GM21825 (cell line): ENCODE results near the gene NUDCD3.
"Not testable (repeated sequence)": the region's sequence is repeated elsewhere in the genome, so short reads cannot be mapped to it uniquely, and the experiment has no call there.

Experiments
- ATAC-seq: cut with Tn5 transposase; IDR thresholded peaks from one replicate; pipeline ENCODE4 v1.9.1; 2021; ENCODE audit warnings: mild to moderate bottlenecking, moderate library complexity; ENCODE audit not compliant: unreplicated experiment

The NUDCD3 gene

DNA sequence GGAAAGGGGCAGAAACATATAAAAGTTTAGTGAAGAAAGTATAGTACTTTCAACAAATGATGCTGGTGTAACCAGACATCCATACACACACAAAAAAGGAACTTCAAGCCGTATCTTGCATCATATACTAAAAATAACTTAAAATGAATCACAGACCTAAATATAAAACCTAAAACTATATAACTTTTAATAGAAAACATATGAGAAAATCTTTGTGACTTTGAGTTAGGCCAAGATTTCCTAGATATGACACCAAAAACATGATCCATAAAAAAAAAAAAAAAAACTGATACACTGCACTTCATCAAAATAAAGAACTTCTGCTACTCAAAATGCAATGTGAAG, 40.9 kb downstream of the NUDCD3 start:
- ATAC-seq, result no peak

- ATAC-seq, result no peak
These were observed 41.4 kb downstream of the NUDCD3 start for GRCh38 chr7:44448922-44449583.

GRCh38 chr7:44447874-44448425, 42.5 kb downstream of the NUDCD3 start:
- no peak for ATAC-seq

DNA sequence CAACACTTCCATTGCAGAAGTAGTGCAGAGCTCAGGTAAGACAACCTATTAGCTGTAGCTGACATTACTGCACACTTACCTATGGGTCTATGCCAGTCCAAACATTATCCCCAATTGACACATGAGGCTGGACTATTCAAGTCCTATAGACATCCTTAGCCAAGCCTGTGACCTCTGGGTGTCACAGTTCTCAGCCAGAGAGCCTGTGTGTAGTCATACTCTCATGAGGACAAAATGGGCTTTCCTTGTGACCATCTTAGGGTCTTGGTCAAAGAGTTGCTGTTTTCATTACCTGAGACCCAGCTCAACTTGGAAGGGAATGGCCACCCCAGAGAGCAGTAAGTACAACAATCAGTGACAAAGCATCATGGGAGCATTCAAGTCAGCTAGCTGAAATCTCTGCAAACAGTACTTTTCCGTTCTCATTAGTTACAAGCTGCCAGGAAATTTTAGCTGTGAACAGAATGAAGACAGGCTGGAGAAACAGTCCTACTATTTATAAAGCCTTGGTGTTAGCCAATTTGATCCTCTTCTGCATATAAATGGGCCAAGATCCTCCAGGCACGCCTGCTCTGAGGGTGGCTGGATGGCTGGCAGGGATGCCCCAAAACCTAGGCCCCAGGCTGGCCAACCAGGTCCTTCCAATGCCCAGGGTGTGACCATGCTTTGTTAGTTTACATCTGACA, 44.3 kb downstream of the NUDCD3 start:
- no peak for ATAC-seq

DNA sequence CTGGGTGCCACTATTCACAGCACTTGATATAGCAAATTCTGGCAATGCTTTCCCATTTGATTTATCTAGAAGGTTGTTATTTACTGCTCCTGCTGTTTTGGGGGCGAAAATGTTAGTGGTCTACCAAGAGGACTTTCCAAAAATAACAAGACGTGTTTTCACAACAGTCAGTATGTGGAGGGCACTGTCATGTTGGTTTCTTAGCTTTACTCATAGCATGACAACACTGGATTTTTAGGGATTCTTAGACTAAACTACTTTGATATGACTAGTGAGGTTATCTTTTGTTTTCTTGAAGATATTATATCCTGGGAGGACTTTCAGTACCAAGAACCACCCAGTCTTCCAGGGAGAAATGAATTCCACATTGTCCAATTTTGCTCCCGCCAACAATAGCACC, 49.4 kb downstream of the NUDCD3 start:
- no peak for ATAC-seq

DNA sequence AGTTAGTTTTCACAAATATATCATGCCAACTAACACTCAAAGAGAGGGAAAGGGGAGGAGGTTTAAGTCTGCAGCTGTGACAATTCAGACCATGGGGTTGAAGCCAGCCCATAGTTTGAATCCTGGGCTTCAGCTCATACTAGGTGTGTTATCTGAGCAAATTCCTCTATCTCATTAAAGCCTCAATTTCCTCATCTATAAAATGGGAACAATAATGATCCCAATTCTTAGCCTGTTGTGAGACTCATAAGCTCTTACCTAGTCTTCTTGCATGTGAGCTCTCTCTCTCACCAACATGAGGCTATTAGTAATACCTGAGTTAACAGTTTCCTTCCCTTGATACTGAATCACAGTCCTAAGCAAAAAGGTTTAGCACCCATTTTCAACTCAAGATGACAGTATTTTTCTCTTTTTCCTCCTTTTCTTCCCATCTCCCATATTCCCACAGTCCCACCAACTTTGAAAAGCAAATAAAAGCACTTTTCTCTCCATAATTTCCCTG, 49.8 kb downstream of the NUDCD3 start:
- ATAC-seq, result no peak

DNA sequence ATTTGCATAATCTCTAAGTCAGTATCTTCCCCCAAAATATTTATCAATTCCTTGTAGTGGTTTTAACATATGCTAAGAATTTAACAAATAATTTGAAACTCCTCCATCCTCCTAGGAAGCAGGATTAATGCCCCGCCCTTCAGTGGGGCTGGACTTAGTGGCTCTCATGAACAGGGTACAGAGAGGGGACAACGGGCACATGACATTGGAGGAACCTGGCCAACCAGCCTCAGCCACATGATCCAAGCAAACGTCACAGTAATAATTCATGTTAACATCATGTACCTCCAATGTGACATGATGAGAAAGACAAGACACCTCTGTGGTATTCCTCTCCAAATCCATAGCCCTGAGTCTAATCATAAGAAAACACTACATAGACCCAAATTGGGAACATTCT, 50.5 kb downstream of the NUDCD3 start:
- ATAC-seq, result no peak

DNA sequence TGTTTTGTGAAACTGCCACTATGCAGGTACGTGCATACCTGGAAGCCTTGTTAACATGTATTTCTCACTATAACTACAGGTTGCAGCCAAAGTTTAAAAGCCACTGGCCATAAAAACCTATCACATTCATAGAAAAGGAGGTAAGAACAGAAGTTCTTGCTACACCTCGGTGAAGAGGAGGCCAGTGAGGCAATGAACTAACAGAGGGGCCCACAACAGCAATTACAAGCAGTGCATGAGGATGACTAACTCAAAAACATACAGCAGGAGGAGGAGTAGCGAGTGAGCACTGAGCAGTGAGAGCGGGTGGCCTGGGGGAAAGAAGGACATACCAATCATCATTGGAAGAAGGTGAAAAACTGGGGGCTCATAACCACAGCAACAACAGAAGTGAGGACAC, 51.6 kb downstream of the NUDCD3 start:
- no peak for ATAC-seq

DNA sequence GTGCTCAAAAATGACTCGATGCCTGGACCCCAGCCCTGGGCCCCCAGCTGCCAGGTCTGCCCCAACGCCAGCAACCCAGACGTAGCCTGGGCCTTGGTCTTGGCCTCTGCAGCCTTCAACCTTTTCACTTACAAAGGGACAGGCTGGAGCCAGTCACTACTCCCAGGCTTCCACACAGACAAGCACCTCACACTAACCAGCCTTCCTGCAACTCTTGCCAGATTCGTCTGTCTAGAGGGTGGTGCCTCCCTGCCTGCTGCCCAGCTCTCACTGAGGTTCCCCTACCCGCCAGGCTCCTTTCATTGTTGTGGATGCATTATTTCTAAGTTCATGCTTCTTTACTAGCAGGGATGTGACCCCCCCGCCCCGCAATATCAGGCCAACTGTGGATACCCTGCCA, 56.3 kb downstream of the NUDCD3 start:
- ATAC-seq, result no peak

- no peak for ATAC-seq
These were observed 57.0 kb downstream of the NUDCD3 start for GRCh38 chr7:44433255-44434022.

DNA sequence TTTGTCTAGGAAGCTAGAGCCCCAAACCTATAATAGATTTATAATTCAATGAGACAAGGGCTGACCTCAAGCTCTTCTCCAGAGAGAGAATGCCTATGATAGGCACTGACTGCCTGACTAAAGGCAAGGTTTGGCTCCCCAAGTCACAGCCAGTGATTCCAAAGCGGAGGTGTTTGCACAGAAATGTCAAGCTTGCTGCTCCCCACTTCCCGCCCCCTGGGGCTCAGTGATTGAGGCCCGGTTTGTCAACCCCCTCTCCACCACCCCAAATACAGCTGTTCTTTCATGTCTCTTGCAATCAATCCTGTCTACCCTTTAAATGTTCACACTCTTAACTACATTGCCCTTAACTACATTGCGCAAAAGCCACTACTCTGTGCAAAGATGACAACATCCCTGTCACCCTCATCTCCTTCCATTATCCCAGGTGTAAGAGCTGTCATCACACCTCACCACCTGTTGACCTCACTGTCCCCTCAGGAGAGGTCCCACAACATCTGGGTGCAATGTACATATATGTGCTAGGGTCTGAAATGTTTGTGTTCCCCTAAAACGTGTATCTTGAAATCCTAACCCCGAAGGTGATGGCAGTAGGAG, 58.0 kb downstream of the NUDCD3 start:
- ATAC-seq, result no peak

DNA sequence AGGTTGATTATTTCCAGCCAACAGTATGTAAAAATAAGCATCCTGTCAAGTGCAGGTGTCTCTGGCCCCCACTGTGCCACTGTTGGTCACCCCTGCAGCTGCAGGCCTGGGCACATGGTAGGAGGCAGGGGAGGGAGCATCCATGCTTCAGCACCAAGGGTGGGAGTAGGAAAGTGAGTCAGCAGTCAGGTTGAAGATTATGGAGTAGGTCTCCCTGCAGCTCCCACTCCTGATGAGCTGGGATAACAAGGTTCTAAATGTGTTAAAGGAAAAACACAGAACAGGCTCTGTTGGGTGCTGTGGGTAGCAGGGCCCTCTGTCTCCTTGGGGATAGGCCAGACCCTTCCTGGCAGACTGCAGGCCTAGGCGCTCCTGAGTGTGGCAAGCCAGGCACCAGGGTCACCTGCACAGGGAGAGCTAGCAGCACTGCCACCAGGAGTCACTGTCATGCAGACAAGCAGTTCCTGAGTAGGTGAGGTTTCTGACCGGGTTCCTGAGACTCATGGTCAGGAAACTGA, 59.3 kb downstream of the NUDCD3 start:
- peak; percentile 63 for ATAC-seq

- no peak for ATAC-seq
These were observed 60.4 kb downstream of the NUDCD3 start for GRCh38 chr7:44430054-44430453.

GRCh38 chr7:44424762-44425161, 65.7 kb downstream of the NUDCD3 start:
- ATAC-seq, result not testable (repeated sequence)

DNA sequence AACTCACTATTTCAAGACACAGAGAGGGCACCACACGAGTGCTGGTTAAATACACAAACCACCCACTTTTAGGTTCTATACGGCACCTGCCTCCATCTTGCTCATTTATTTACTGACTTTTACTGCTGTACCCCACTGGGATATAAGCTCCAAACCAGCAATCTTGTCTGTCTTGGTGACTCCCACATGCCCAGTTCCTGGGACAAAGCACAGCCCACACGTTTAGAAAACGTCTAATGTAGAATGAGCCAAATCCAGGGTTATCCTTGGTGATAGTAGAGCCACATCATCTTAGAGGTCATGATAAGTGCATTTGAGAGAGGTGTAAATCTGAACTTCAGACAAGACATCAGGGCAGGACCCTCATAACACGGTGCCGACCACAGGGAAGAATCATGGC, 73.5 kb downstream of the NUDCD3 start:
- no peak for ATAC-seq

DNA sequence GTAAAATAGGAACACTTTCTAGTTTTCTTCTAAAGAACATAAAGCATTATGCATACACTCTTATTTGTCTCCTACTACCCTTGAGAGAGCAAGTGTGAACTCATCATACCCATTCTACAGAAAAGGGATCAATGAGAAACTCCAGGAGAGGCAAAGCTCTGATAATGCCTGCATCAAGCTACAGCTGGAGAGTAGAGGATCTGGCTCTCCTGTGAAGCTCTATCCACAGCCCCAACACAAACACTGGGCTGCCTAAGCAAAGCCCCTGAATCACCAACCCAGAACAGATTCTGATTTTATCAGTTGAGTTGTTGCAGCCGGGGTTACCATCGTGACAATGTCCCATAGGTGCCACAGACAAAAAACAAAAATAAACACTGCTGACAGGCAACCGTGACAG, 74.9 kb downstream of the NUDCD3 start:
- ATAC-seq, result no peak

DNA sequence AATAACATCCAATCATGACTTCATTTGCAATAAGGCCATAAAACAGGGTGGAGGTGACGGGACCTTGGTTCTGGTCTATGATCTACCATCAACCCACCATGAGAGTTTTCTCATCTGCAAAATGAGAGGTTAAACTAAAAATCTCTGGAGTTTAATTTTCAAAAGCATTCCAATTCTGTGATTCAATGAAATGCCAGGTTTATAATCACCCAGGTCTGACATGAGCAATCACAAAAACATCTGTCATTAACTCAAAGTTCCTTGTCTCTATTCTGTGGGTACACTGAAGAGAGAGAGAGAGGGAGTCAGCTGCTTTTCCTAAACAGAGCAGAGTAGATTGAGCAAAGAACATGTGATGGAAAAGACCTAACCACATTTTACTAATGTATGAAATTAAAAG, 75.4 kb downstream of the NUDCD3 start:
- ATAC-seq, result no peak

GRCh38 chr7:44411306-44411705, 79.2 kb downstream of the NUDCD3 start:
- ATAC-seq, result no peak

GRCh38 chr7:44408596-44408995, 81.9 kb downstream of the NUDCD3 start:
- no peak for ATAC-seq

DNA sequence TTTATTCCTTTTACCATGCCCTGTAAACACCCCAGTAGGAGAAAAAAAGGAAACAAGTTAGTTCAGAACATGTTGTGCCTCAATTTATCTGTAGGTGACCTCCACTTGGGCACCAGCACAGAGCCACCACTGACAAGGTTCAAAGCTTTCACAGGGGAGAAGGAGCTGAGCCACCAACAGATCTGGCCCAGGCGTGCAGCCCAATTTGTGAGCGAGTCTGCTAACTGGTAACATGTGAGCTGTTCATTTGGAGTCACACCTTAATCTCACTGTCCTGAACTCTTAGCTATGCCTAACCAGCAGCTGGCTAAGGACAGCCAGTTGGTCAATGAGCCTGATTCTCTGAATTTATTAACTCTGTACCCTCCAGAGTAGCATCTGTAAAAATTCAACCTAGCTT, 86.7 kb downstream of the NUDCD3 start:
- no peak for ATAC-seq

DNA sequence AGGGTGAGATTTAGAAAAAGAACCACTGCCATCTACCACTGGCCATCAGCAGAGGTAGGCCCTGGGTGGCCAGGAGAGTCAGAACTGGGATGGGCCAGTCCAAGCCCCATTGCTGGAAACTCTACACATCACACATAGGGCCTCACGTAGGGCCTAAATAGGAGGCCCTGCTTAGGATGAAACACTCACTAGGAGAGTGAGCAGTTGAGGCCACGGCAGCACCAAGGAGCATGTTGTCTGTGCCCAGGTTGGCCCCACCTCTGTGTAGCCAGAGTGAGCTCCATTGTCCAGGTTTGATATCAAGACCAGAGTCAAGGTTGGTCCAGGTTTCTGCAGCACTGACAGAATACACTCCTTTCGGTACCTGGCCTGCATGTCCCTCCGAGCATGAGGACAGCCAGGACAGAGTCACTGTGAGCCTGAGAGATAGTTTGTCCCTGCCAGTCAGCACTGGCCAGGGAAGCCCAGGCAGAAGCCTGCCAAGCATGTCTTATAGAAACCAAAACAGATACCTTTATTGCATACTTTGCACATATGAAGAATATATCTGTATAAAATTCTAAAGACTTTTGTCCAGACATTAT, 87.2 kb downstream of the NUDCD3 start:
- no peak for ATAC-seq
